Activated CD4-positive, alpha-beta memory T cell treated with anti-CD3 and anti-CD28 coated beads for 36 hours (primary cell): ENCODE measurements around the gene CCDC102A. TPM values are rescaled to one million over a fixed set of nuclear protein-coding genes. Genes with fewer than 3 reads are reported as not detected.
A peak's percentile ranks its signal among the peaks of the same experiment; 100 is the strongest.

ENCODE experiments used
- CTCF ChIA-PET: fragments of 350-600 bp; sonication (Branson Sonifier 250); formaldehyde crosslinking; loops from one replicate; lab custom pipeline; 2021; ENCODE audit warnings: antibody characterized with exemption, inconsistent platforms; lab: Charles Lee
- POLR2A ChIA-PET: fragments of 350-600 bp; sonication (Branson Sonifier 250); formaldehyde crosslinking; loops from one replicate; lab custom pipeline; 2021; ENCODE audit warnings: antibody characterized with exemption; lab: Charles Lee
- DNase-seq: peaks from one replicate; pipeline ENCODE4 v3.0.0-alpha.2; 2020
- H3K27ac Mint-ChIP-seq: one replicate; pipeline ENCODE4 v1.8.0; 2021; ENCODE audit warnings: mixed read lengths
- H3K27me3 Mint-ChIP-seq: one replicate; pipeline ENCODE4 v1.8.0; 2021; ENCODE audit warnings: mixed read lengths
- H3K36me3 Mint-ChIP-seq: one replicate; pipeline ENCODE4 v1.8.0; 2021; ENCODE audit warnings: mixed read lengths
- H3K4me1 Mint-ChIP-seq: one replicate; pipeline ENCODE4 v1.8.0; 2021; ENCODE audit warnings: low read depth, mixed read lengths
- H3K4me3 Mint-ChIP-seq: one replicate; pipeline ENCODE4 v1.8.0; 2021; ENCODE audit warnings: mild to moderate bottlenecking, mixed read lengths
- H3K9me3 Mint-ChIP-seq: one replicate; pipeline ENCODE4 v1.8.0; 2021; ENCODE audit warnings: mixed read lengths
- intact Hi-C: fragments of 100-400 bp; cut with micrococcal nuclease; formaldehyde crosslinking; loops from one replicate; pipeline ENCODE4 v1.15.1; 2023
- total RNA-seq, 2 experiments: library from RNA; stranded (reverse); gene quantifications; one replicate each; pipeline ENCODE4 v1.2.3, GENCODE V29; 2021

CCDC102A gene
- total RNA-seq, 2 experiments from 2014 or later, result 7.0 to 7.9 TPM

DNA sequence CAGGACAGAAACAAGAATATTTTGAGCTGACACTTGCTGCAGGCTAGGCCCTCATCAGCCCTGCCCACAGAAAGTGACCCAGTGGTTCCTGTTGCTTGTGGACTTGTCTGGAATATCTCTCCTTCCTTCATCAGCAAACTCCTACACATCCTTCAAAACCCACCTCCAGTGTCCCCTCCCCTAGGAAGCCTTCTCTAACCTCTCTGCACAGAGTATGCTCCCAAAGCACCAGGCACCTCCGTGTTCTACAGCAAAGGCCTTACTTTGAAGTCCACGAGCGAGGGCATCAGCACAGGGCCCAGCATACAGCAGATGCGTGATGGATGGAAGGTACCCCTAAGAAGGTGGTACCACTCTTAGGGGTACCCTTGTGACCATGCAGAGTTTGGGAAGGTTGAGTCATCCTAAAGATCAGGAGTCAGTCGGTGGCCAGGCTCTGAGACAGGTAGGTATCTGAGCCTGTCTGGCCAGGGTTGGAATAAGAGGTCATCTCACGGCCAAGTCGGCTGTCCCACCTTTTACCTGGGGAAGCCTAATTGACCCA lies 2.0 kb downstream of the CCDC102A start:
- CTCF ChIA-PET, result interaction anchor here (5.7 kb wide), 1 partner anchor 15 kb away, joined by 26 read pairs; no protein-coding TSS in a partner anchor
- no peaks in the 10 kb centered on the region for H3K27me3 Mint-ChIP-seq
- peaks cover 83% of the 10 kb centered on the region for H3K4me1 Mint-ChIP-seq
- DNase-seq, result peak; percentile 10
- POLR2A ChIA-PET, result interaction anchor here (0.7 to 1.6 kb wide), 2 partner anchors 72 to 87 kb away, joined by 3 to 4 read pairs; partner anchors contain the start of genes CIAPIN1, COQ9 and POLR2C
- no peaks in the 10 kb centered on the region for H3K9me3 Mint-ChIP-seq
- H3K27ac Mint-ChIP-seq, result peak overlapping the region; percentile 66
- intact Hi-C loops, result no loop called here
- peaks cover 3% of the 10 kb centered on the region for H3K36me3 Mint-ChIP-seq
- peak overlapping the region; percentile 0 for H3K4me3 Mint-ChIP-seq

DNA sequence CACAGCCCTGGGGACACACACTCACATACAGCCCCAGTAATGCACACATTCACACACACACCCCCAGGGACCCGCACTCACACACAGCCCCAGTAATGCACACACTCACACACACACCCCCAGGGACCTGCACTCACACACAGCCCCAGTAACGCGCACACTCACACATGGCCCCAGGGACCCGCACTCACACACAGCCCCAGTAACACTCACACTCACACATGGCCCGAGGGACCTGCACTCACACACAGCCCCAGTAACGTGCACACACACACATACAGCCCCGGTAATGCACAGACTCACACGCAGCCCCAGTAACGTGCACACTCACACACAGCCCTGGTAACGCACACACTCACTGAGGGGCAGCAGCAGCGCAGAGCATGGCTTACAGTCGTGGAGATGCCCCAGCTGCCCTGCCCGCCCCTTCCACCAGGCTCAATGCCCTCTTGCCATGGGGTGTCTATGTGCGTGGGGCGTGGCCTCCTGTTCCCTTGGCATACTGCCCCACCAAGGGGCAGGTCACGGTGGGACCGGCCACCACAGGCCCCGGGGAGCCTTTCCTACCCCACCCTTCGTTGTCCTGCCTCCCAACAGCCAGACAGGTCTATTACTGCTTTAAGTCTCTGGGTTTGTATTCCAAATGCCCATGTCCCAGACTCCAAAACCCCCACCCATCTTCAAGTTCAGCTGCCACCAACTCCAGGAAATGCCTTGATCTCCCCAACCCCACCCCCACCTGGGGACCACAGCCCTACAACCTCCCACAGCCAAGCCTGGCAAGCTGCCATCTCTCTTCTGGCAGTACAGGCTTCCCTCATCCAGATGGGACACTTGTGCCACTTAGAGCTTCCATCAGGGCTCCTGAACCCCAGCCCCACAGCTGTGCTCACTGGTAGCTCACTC lies 2.7 kb downstream of the CCDC102A start:
- ChIA-PET CTCF (interaction anchor here (5.7 kb wide), 1 partner anchor 14 kb away, joined by 26 read pairs; no protein-coding TSS in a partner anchor), POLR2A (interaction anchor here (0.7 kb wide), 1 partner anchor 86 kb away, joined by 3 read pairs; the partner anchor contains the start of genes CIAPIN1 and COQ9)
- Mint-ChIP-seq H3K4me3 (no peak overlapping the region), H3K4me1 (peaks cover 78% of the 10 kb centered on the region), H3K9me3 (no peaks in the 10 kb centered on the region), H3K36me3 (peaks cover 3% of the 10 kb centered on the region), H3K27me3 (no peaks in the 10 kb centered on the region), H3K27ac (peak overlapping the region; percentile 66)
- intact Hi-C loops, result no loop called here
- peak; percentile 38 for DNase-seq

DNA sequence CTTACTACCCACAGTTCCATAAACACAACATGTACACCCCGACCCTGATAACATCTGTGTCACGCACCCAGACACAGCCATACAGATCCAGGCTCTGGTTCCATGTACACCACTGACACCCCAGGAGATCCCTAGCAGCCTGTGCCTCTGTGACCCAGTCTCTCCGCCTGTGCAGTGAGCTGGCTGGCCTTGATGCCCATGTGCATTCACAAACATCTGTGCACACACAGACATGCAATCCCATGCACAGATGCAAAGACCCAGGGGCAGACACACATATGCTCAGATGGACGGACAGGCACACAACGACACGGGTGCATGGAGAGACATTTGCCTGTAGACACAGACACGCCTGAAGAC lies 4.1 kb downstream of the CCDC102A start:
- Mint-ChIP-seq H3K36me3 (peaks cover 3% of the 10 kb centered on the region), H3K4me3 (no peak overlapping the region), H3K27ac (peak overlapping the region; percentile 92), H3K4me1 (peaks cover 63% of the 10 kb centered on the region), H3K27me3 (no peaks in the 10 kb centered on the region), H3K9me3 (no peaks in the 10 kb centered on the region)
- DNase-seq, result peak; percentile 7
- intact Hi-C loops, result no loop called here
- CTCF ChIA-PET, result interaction anchor here (0.9 kb wide), 1 partner anchor 10 kb away, joined by 3 read pairs; the partner anchor contains the start of gene ADGRG5
- POLR2A ChIA-PET, result no interaction called here

DNA sequence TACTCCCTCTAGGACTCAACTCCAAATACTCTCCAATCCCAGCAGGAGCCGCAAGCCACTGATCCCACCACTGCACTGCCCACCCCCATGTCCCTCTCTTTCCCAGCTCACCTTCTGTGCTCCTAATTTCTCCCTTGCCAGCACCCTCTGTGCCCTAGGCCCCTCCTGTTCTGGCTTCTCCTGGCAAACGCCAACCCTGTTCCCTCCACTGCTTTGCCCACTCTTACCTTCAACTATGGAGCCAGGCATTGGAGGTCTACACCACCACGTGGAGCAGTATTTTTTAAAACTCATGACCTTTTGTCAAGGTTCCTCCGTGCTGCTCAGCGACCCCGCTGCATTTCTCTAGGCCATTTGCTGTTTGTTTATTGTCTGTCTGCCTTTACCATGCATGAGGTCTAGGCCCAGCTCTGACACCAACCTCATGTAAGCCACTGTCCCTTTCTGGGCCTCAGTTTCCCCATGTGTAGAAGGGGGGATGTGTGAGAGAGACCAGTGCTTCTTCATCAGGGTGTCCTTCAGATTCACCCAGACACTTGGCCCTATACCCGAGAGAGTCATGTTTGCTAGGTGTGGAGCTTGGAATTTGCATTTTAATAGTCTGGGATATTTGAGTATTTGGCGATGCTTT lies 4.6 kb downstream of the CCDC102A start:
- ChIA-PET POLR2A (no interaction called here), CTCF (interaction anchor here (0.8 to 2.0 kb wide), 3 partner anchors 11 to 23 kb away, joined by 3 to 8 read pairs (median 3); partner anchors contain the start of gene ADGRG5)
- H3K9me3 Mint-ChIP-seq, result no peaks in the 10 kb centered on the region
- peak overlapping the region; percentile 92 for H3K27ac Mint-ChIP-seq
- no peaks in the 10 kb centered on the region for H3K27me3 Mint-ChIP-seq
- intact Hi-C loops, result no loop called here
- H3K4me1 Mint-ChIP-seq, result peaks cover 59% of the 10 kb centered on the region
- peak; percentile 6 for DNase-seq
- H3K4me3 Mint-ChIP-seq, result no peak overlapping the region
- H3K36me3 Mint-ChIP-seq, result peaks cover 3% of the 10 kb centered on the region

DNA sequence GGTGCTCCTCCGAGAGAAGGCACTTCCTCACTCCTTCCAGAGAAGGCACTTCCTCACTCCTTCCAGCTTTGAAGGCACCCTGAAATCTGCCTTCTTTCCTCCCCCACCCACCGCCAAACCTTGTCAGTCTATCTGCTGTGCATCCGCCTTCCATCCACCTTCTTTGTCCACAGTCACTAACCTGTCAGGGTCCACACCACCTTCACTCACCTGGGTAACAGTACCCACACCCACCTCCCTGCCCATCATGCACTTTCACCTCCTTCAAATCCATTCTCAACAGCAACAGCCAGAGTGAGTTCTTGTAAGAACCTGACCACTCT lies 5.2 kb downstream of the CCDC102A start:
- Mint-ChIP-seq H3K27ac (peak overlapping the region; percentile 92), H3K9me3 (no peaks in the 10 kb centered on the region), H3K4me1 (peaks cover 59% of the 10 kb centered on the region), H3K4me3 (no peak overlapping the region), H3K27me3 (no peaks in the 10 kb centered on the region), H3K36me3 (peaks cover 3% of the 10 kb centered on the region)
- intact Hi-C loops, result no loop called here
- CTCF ChIA-PET, result interaction anchor here (0.8 to 2.0 kb wide), 2 partner anchors 11 to 24 kb away, joined by 3 to 8 read pairs; no protein-coding TSS in a partner anchor
- peak; percentile 8 for DNase-seq
- POLR2A ChIA-PET, result no interaction called here

DNA sequence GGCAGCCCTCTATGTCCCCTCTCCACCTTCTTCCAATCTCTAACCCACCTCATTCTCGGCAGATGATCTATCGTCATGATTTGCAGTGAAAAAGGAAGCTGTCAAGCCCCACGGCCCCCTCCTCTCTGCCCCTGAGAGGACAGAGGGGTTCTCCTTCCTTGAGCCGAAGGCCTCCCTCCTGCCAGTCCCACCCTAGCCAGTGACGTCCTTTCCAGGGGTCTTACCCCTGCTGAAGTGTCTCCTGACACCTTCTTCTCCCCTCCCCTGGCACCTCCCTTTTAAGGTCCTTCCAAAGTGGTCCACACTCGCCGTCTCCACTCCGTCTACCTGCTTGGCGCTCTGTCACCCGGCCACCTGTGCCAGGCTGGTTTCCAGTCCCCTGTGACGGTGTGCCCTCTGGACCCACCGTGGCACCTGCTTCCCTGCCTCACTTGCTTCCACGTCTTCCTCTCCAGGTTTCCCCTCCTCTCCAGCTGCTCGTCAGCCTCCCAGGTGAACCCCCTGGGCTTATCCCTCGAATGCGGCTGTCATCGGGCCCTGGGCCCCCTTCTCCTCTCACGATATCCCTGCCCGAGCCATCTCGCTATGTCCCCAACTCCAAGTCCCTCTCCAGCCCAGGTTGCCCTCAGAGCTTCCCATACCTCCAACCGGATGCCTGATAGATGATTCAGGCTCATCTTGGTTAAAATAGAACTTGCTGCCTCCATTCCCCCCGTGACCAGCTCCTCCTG lies 5.7 kb downstream of the CCDC102A start:
- H3K36me3 Mint-ChIP-seq, result peaks cover 3% of the 10 kb centered on the region
- CTCF ChIA-PET, result interaction anchor here (0.8 to 2.0 kb wide), 2 partner anchors 11 to 24 kb away, joined by 3 to 8 read pairs; no protein-coding TSS in a partner anchor
- H3K4me1 Mint-ChIP-seq, result peaks cover 59% of the 10 kb centered on the region
- no peaks in the 10 kb centered on the region for H3K27me3 Mint-ChIP-seq
- no peak for DNase-seq
- no peaks in the 10 kb centered on the region for H3K9me3 Mint-ChIP-seq
- intact Hi-C loops, result loop anchor here (1.0 kb wide), 1 partner anchor 8 kb away; no protein-coding TSS in a partner anchor
- H3K4me3 Mint-ChIP-seq, result peak overlapping the region; percentile 60
- peak overlapping the region; percentile 92 for H3K27ac Mint-ChIP-seq
- POLR2A ChIA-PET, result interaction anchor here (1.1 kb wide), 1 partner anchor 83 kb away, joined by 3 read pairs; the partner anchor contains the start of gene COQ9

DNA sequence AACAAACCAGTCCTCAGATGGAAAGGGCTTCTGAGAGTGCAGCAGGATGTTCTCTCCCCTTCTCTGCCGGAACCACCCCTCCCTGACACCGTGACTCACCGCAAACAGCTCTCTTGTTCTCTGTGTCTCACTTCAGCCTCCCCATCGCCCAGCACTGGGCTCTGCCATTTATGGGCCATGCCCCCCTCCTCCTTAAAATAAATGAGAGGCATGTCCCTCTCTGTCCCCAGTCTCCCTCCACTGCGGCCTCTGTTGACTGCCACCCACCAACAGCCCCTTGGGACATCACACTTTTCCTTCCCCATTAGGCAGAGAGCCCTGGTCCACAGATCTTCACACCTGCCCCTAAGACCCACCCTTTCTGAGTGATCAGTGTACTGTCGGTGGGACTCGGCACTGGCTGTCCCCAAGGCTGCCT lies 6.3 kb downstream of the CCDC102A start:
- ChIA-PET CTCF (interaction anchor here (2.0 kb wide), 1 partner anchor 10 kb away, joined by 8 read pairs; no protein-coding TSS in a partner anchor), POLR2A (interaction anchor here (1.1 kb wide), 1 partner anchor 83 kb away, joined by 3 read pairs; the partner anchor contains the start of gene COQ9)
- peaks cover 3% of the 10 kb centered on the region for H3K36me3 Mint-ChIP-seq
- no peaks in the 10 kb centered on the region for H3K9me3 Mint-ChIP-seq
- peak; percentile 87 for DNase-seq
- intact Hi-C loops, result loop anchor here (1.0 kb wide), 1 partner anchor 8 kb away; no protein-coding TSS in a partner anchor
- peaks cover 56% of the 10 kb centered on the region for H3K4me1 Mint-ChIP-seq
- H3K4me3 Mint-ChIP-seq, result peak overlapping the region; percentile 60
- H3K27ac Mint-ChIP-seq, result peak overlapping the region; percentile 92
- H3K27me3 Mint-ChIP-seq, result no peaks in the 10 kb centered on the region

DNA sequence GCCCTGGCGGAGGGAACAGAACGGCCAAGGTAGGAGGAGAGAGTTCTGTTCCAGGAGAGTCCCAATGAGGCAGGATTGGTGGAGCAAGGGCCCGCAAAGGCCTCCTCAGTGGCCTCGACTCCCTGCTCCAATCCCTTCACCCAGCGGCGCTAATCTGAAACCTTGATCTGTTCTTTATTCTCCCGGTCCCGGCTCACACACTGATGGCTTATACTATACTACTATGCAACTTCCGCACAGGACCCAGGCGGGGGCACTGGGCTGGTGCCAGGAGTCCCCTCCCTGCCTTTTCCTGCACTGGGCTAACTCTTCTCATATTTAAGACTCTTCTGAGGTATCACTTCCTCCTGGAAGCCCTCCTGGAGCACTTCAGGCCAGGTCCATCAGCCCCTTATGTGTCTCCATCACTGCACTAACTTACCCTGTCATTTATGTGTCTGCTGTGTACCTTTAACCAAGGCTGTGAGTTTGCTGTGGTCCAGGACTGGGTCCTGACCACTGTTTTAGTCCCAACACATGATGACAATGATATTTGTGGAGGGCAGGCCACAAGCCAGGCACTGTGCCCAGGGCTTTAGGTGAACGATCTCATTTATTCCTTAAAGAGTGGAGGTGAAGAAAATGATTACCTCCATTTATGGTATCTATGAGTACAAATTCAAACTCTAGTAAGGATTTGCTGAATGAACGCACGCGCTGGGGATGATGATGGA lies 6.8 kb downstream of the CCDC102A start:
- Mint-ChIP-seq H3K9me3 (no peaks in the 10 kb centered on the region), H3K27ac (peak overlapping the region; percentile 92), H3K36me3 (peaks cover 3% of the 10 kb centered on the region), H3K4me3 (peak overlapping the region; percentile 60), H3K27me3 (no peaks in the 10 kb centered on the region), H3K4me1 (peaks cover 52% of the 10 kb centered on the region)
- ChIA-PET POLR2A (interaction anchor here (1.1 kb wide), 1 partner anchor 82 kb away, joined by 3 read pairs; the partner anchor contains the start of gene COQ9), CTCF (interaction anchor here (2.0 kb wide), 1 partner anchor 10 kb away, joined by 8 read pairs; no protein-coding TSS in a partner anchor)
- DNase-seq, result no peak
- intact Hi-C loops, result loop anchor here (1.0 kb wide), 1 partner anchor 9 kb away; no protein-coding TSS in a partner anchor

DNA sequence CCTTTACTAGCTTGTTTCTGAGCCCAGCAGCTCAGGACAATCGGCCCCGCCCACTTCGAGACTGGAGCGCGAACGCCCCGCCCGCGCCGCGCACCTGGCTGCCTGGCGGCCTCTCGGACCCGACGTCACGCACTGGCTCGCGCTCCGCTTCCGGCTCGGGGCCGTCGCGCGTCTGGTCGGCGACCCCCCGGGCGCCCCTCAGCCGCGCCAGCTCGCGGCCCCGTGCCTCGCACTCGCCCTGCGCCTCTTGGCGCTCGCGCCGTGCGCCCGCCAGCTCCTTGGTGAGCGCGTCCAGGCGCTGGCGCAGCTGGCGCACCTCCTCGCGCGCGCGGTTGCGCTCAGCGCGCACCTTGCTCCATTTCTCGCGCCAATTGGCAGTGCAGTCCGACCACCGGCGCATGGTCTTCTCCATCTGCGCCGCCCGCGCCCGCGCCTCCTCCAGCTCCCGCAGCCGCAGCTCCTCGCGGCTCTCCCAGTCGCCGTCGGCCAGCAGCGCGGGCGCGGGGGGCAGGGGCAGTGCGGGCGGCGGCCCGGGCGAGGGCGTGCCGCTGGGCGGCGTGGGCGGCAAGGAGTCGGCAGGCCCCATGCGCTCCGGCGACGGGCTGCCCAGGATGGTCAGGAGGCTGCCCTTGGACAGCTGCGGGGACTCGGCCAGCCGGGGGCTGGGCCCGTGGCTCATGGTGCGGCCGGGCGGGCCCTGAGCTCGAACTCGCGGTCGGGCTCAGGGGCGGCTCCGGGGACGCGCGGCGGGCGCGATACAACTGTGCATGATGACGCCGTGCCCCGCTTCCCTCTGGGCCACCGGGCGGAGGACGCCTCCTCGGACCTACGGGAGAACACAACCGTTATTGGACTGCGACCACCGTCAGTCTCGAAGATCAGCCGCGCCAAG lies 7.6 kb downstream of the CCDC102A start:
- CTCF ChIA-PET, result interaction anchor here (0.9 to 1.5 kb wide), 3 partner anchors 9 to 110 kb away, joined by 3 to 10 read pairs (median 6); no protein-coding TSS in a partner anchor
- Mint-ChIP-seq H3K27me3 (no peaks in the 10 kb centered on the region), H3K36me3 (peaks cover 3% of the 10 kb centered on the region), H3K9me3 (no peaks in the 10 kb centered on the region), H3K4me1 (peaks cover 44% of the 10 kb centered on the region), H3K4me3 (peak overlapping the region; percentile 60), H3K27ac (peak overlapping the region; percentile 92)
- DNase-seq, result peak; percentile 33
- POLR2A ChIA-PET, result interaction anchor here (0.8 kb wide), 1 partner anchor 66 kb away, joined by 4 read pairs; the partner anchor contains the start of gene POLR2C
- intact Hi-C loops, result no loop called here
